T follicular helper cell (primary cell): ENCODE data around the gene PSMB4.
A peak's percentile ranks its signal among the peaks of the same experiment; 100 is the strongest.
"Not testable (repeated sequence)": the region's sequence is repeated elsewhere in the genome, so short reads cannot be mapped to it uniquely, and the experiment has no call there.

Experiments
- DNase-seq: peaks from one replicate; pipeline ENCODE4 v3.0.0-alpha.2; 2020; ENCODE audit warnings: low read depth
- total RNA-seq, 2 experiments: gene quantifications; one replicate each; lab custom pipeline; 2026; lab: John Stamatoyannopoulos, UW

PSMB4 gene
- total RNA-seq: 221 to 386 reads per million in 2 experiments

GRCh38 chr1:151399324-151400171 is at the start of gene PSMB4:
PSMB4 (plus strand) TSS chr1:151399573; CDS start chr1:151399588, 15 bp downstream.
- DNase-seq: peak; percentile 78

- not testable (repeated sequence) for DNase-seq
Observed at GRCh38 chr1:151350323-151350722, 49.0 kb upstream of the PSMB4 start.

GRCh38 chr1:151352021-151352718 is 47.2 kb upstream of the PSMB4 start:
- no peak for DNase-seq

- DNase-seq: no peak
Observed at GRCh38 chr1:151356696-151357095, 42.7 kb upstream of the PSMB4 start.

- no peak for DNase-seq
Observed at GRCh38 chr1:151361883-151362282, 37.5 kb upstream of the PSMB4 start.

- DNase-seq: no peak
Observed at GRCh38 chr1:151362308-151363155, 36.8 kb upstream of the PSMB4 start.

GRCh38 chr1:151364996-151365395 is 34.4 kb upstream of the PSMB4 start:
- no peak for DNase-seq

GRCh38 chr1:151367658-151368392 is 31.5 kb upstream of the PSMB4 start:
- no peak for DNase-seq

GRCh38 chr1:151368393-151369301 is 30.7 kb upstream of the PSMB4 start:
- DNase-seq: no peak

GRCh38 chr1:151369302-151369610 is 30.1 kb upstream of the PSMB4 start:
- no peak for DNase-seq

- DNase-seq: no peak
Observed at GRCh38 chr1:151369621-151370048, 29.7 kb upstream of the PSMB4 start.

- DNase-seq: no peak
Observed at GRCh38 chr1:151370211-151370911, 29.0 kb upstream of the PSMB4 start.

GRCh38 chr1:151371370-151372057 is 27.9 kb upstream of the PSMB4 start:
- no peak for DNase-seq

- DNase-seq: no peak
Observed at GRCh38 chr1:151372058-151372934, 27.1 kb upstream of the PSMB4 start, which contains the start of gene SELENBP1. SELENBP1 (minus strand) TSS chr1:151372705; CDS start chr1:151372641, 64 bp downstream.

GRCh38 chr1:151373196-151373595 is 26.2 kb upstream of the PSMB4 start:
- DNase-seq: no peak

GRCh38 chr1:151377150-151377884 is 22.1 kb upstream of the PSMB4 start:
- no peak for DNase-seq

GRCh38 chr1:151384584-151384983 is 14.8 kb upstream of the PSMB4 start:
- DNase-seq: no peak
